ENCODE measurements around the gene DAD1. TPM values are rescaled to one million over a fixed set of nuclear protein-coding genes. Genes with fewer than 3 reads are reported as not detected.

The DAD1 gene
- total RNA-seq, 1 donor from 2014 or later = 145 TPM

DNA sequence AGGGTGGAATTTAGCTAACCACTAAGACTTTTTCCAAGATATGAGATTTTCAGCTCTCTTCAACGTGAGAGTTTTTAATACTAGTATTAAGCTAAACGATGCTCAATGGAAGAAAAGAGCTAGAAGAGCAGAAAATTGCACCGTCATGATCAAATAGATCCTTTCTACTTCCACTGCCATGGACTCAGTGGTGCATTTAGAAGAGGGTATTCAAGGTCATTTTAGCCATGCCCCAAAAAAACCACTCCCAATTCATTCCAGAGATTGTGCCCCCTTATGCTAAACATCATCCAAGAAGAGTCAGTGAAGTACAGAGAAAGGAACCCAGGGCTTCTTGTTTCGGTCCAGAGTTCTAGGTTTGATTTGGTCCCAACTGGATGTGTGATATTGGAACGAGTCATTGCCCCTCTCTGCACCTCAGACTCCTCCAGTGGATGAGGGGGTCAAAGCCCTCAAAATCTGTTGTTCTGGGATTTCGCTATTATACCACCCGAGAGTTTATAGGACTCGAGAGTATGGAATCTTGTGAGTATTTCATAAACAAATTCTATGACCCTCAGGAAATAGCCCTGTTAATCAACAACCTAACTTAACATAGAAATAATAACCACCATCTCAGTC, 55.2 kb downstream of the DAD1 start:
- TF ChIP-seq POLR2A (IDR thresholded peaks at IDR 0.05) (no peak), POLR2AphosphoS5 (IDR thresholded peaks at IDR 0.05; ENCODE audit: insufficient read depth in 1 of 2, low read depth in 1 of 2) (no peak)
- TF ChIP-seq, protein P1, sequence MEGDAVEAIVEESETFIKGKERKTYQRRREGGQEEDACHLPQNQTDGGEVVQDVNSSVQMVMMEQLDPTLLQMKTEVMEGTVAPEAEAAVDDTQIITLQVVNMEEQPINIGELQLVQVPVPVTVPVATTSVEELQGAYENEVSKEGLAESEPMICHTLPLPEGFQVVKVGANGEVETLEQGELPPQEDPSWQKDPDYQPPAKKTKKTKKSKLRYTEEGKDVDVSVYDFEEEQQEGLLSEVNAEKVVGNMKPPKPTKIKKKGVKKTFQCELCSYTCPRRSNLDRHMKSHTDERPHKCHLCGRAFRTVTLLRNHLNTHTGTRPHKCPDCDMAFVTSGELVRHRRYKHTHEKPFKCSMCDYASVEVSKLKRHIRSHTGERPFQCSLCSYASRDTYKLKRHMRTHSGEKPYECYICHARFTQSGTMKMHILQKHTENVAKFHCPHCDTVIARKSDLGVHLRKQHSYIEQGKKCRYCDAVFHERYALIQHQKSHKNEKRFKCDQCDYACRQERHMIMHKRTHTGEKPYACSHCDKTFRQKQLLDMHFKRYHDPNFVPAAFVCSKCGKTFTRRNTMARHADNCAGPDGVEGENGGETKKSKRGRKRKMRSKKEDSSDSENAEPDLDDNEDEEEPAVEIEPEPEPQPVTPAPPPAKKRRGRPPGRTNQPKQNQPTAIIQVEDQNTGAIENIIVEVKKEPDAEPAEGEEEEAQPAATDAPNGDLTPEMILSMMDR (IDR thresholded peaks at IDR 0.05) = no peak
- Histone ChIP-seq H3K27me3 (no peaks in the 10 kb centered on the region), H3K4me1 (peaks cover 24% of the 10 kb centered on the region), H3K4me3 (no peak overlapping the region), H3K36me3 (no peaks in the 10 kb centered on the region), H3K9me3 (no peaks in the 10 kb centered on the region), H3K27ac (no peak overlapping the region)
- intact Hi-C loops (cut with DNase I) = no loop called here
- no peak for DNase-seq (ENCODE audit: extremely low spot score in 2 of 2)

GRCh38 chr14:22533057-22533704, 55.8 kb downstream of the DAD1 start:
- Histone ChIP-seq H3K36me3 (no peaks in the 10 kb centered on the region), H3K4me3 (no peak overlapping the region), H3K9me3 (no peaks in the 10 kb centered on the region), H3K4me1 (peaks cover 17% of the 10 kb centered on the region), H3K27me3 (no peaks in the 10 kb centered on the region), H3K27ac (no peak overlapping the region)
- TF ChIP-seq POLR2A (IDR thresholded peaks at IDR 0.05) (no peak), POLR2AphosphoS5 (IDR thresholded peaks at IDR 0.05; ENCODE audit: insufficient read depth in 1 of 2, low read depth in 1 of 2) (no peak)
- TF ChIP-seq, protein P1 (IDR thresholded peaks at IDR 0.05) = no peak
- no peak for DNase-seq (ENCODE audit: extremely low spot score in 2 of 2)
- intact Hi-C loops (cut with DNase I) = no loop called here

DNA sequence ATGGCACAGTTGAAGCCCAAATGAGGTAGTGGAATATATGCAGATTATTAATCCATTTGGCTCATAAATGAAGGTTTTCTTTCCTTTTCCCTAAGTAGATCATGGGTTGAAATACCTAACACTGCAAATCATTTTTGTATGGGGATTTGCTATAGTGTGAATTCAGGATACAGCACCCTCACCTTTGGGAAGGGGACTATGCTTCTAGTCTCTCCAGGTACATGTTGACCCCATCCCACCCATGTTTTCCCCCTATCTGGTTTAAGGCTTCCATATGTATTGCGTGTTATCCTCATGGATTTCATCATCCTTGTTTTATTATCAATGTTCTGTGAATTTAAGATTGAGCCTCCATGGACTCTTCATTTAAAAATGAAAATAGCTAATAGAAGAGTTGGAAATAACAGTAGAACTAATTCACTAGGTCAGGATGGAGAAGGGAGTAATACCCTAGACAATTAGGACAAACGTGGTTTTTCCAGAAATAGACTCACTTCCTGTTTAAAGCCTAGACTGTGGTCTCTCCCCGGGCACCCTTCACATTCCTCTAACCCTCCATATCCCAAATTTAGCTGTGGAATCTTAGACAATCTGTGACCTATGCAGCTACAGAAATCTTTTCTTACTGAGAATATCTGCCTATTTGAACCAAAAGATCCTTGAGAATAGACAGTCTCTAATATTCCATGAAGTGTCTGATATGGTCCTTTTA, 56.5 kb downstream of the DAD1 start:
- H3K36me3 ChIP-seq = no peaks in the 10 kb centered on the region
- intact Hi-C loops (cut with DNase I) = no loop called here
- no peaks in the 10 kb centered on the region for H3K27me3 ChIP-seq
- no peak overlapping the region for H3K4me3 ChIP-seq
- DNase-seq (ENCODE audit: extremely low spot score in 2 of 2) = no peak
- H3K9me3 ChIP-seq = no peaks in the 10 kb centered on the region
- TF ChIP-seq, protein P1 (IDR thresholded peaks at IDR 0.05) = no peak
- TF ChIP-seq POLR2A (IDR thresholded peaks at IDR 0.05) (no peak), POLR2AphosphoS5 (IDR thresholded peaks at IDR 0.05; ENCODE audit: insufficient read depth in 1 of 2, low read depth in 1 of 2) (no peak)
- peaks cover 10% of the 10 kb centered on the region for H3K4me1 ChIP-seq
- peak overlapping the region; percentile 13 for H3K27ac ChIP-seq

- no peaks in the 10 kb centered on the region for H3K9me3 ChIP-seq
- H3K27ac ChIP-seq = peak overlapping the region; percentile 13
- H3K36me3 ChIP-seq = no peaks in the 10 kb centered on the region
- H3K4me1 ChIP-seq = peaks cover 4% of the 10 kb centered on the region
- TF ChIP-seq POLR2A (IDR thresholded peaks at IDR 0.05) (no peak), POLR2AphosphoS5 (IDR thresholded peaks at IDR 0.05; ENCODE audit: insufficient read depth in 1 of 2, low read depth in 1 of 2) (no peak)
- TF ChIP-seq, protein P1 (IDR thresholded peaks at IDR 0.05) = no peak
- H3K4me3 ChIP-seq = no peak overlapping the region
- no peaks in the 10 kb centered on the region for H3K27me3 ChIP-seq
- DNase-seq (ENCODE audit: extremely low spot score in 2 of 2) = no peak
- intact Hi-C loops (cut with DNase I) = no loop called here
These were observed 57.3 kb downstream of the DAD1 start for GRCh38 chr14:22531451-22532344.
